NOMO-1 treated with dmso at 0.1 percent for 144 hours (cell line): ENCODE data around the gene INAFM2.
A peak's percentile ranks its signal among the peaks of the same experiment; 100 is the strongest.

Experiments
- DNase-seq: peaks from one replicate; lab custom pipeline; 2025; ENCODE audit not compliant: unreplicated experiment; lab: John Stamatoyannopoulos, UW

Gene INAFM2

GRCh38 chr15:40323239-40323952 is at the start of gene INAFM2:
TSS of gene INAFM2 (plus strand) at chr15:40323692. CDS start at chr15:40324056, 364 bp downstream.
- DNase-seq: peak; percentile 96

- DNase-seq: peak; percentile 69
Observed at GRCh38 chr15:40274350-40275274, 48.9 kb upstream of the INAFM2 start.

GRCh38 chr15:40275523-40275922 is 48.0 kb upstream of the INAFM2 start:
- no peak for DNase-seq

- no peak for DNase-seq
Observed at GRCh38 chr15:40275954-40276353, 47.5 kb upstream of the INAFM2 start.

- DNase-seq: no peak
Observed at GRCh38 chr15:40276927-40277326, 46.6 kb upstream of the INAFM2 start.

GRCh38 chr15:40277471-40277870 is 46.0 kb upstream of the INAFM2 start:
- peak; percentile 51 for DNase-seq

GRCh38 chr15:40278026-40278425 is 45.5 kb upstream of the INAFM2 start:
- DNase-seq: no peak

- DNase-seq: no peak
Observed at GRCh38 chr15:40279437-40280141, 43.9 kb upstream of the INAFM2 start.

- DNase-seq: no peak
Observed at GRCh38 chr15:40280260-40281056, 43.0 kb upstream of the INAFM2 start.

GRCh38 chr15:40281057-40281800 is 42.3 kb upstream of the INAFM2 start:
- no peak for DNase-seq

- DNase-seq: no peak
Observed at GRCh38 chr15:40281801-40282146, 41.7 kb upstream of the INAFM2 start.

- peak; percentile 33 for DNase-seq
Observed at GRCh38 chr15:40282147-40282868, 41.2 kb upstream of the INAFM2 start.

GRCh38 chr15:40282869-40283614 is 40.5 kb upstream of the INAFM2 start, which contains the start of gene ANKRD63:
TSS of gene ANKRD63 (minus strand) at chr15:40283064. CDS start at chr15:40282586, 478 bp downstream.
- DNase-seq: no peak

- no peak for DNase-seq
Observed at GRCh38 chr15:40283615-40284300, 39.7 kb upstream of the INAFM2 start.

- DNase-seq: no peak
Observed at GRCh38 chr15:40285151-40285550, 38.3 kb upstream of the INAFM2 start.

GRCh38 chr15:40285554-40286011 is 37.9 kb upstream of the INAFM2 start:
- DNase-seq: no peak

GRCh38 chr15:40286061-40286532 is 37.4 kb upstream of the INAFM2 start:
- DNase-seq: no peak

- no peak for DNase-seq
Observed at GRCh38 chr15:40286794-40287193, 36.7 kb upstream of the INAFM2 start.
